BJ (cell line): Measurements from ENCODE around the gene SRI. TPM values are rescaled to one million over a fixed set of nuclear protein-coding genes. Genes with fewer than 3 reads are reported as not detected.

Experiments
- CTCF ChIA-PET: fragments of 350-600 bp; formaldehyde crosslinking; extraction: SDS; loops from one replicate; lab custom pipeline; 2021; ENCODE audit warnings: antibody characterized with exemption, inconsistent platforms; lab: Yijun Ruan, JAX
- POLR2A ChIA-PET: fragments of 300-600 bp; sonication (Branson Sonifier 250); formaldehyde crosslinking; extraction: SDS; loops from one replicate; lab custom pipeline; 2021; ENCODE audit warnings: antibody characterized with exemption; lab: Charles Lee
- DNase-seq: peaks from one replicate; pipeline ENCODE4 v3.0.0-alpha.2; 2011; ENCODE audit warnings: low read depth
- H3K27me3 ChIP-seq: 2 replicates; pipeline ENCODE4 v1.6.0; 2011; ENCODE audit warnings: low read length; ENCODE audit not compliant: control insufficient read depth, insufficient read depth
- H3K36me3 ChIP-seq: 2 replicates; pipeline ENCODE4 v1.5.1; 2011; ENCODE audit warnings: low read length; ENCODE audit not compliant: control insufficient read depth, insufficient read depth
- H3K4me3 ChIP-seq: 2 replicates; pipeline ENCODE4 v1.5.1; 2011; ENCODE audit warnings: low read depth, mild to moderate bottlenecking, control low read depth, low read length
- polyA plus RNA-seq: library from polyadenylated mRNA; depleted of rRNA; stranded (reverse); fragments of >200 nt; gene quantifications from 2 replicates; pipeline ENCODE4 v1.2.3, GENCODE V29; 2011; rRNA removed
- TF ChIP-seq, protein P1 (sequence below): IDR thresholded peaks from 2 replicates; pipeline ENCODE4 v1.5.1; 2011; ENCODE audit warnings: low read depth, mild to moderate bottlenecking, control low read depth, inconsistent platforms, low read length, moderate library complexity; ENCODE audit not compliant: insufficient read depth

The SRI gene
- polyA plus RNA-seq, 1 experiment: 61.8 TPM

DNA sequence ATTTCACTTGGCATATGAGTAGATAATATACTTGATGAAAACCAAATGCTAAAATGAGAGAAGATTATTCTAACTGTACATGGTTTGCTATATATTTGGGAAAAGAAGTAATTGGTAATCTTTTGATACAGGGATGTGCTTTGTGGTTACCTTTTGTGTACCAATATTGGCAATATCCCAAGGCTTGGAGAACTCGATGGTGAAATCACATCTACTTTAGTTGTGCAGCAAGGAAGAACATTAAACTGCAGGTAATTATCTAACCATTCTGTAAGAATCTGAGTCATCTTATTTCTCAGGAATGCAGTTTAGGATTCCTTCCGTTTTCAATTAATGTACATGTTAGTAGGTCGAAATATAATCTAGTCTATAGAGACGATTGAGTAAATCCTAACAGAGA, 64.1 kb downstream of the SRI start:
- CTCF ChIA-PET: no interaction called here
- H3K4me3 ChIP-seq: no peak overlapping the region
- TF ChIP-seq, protein P1, sequence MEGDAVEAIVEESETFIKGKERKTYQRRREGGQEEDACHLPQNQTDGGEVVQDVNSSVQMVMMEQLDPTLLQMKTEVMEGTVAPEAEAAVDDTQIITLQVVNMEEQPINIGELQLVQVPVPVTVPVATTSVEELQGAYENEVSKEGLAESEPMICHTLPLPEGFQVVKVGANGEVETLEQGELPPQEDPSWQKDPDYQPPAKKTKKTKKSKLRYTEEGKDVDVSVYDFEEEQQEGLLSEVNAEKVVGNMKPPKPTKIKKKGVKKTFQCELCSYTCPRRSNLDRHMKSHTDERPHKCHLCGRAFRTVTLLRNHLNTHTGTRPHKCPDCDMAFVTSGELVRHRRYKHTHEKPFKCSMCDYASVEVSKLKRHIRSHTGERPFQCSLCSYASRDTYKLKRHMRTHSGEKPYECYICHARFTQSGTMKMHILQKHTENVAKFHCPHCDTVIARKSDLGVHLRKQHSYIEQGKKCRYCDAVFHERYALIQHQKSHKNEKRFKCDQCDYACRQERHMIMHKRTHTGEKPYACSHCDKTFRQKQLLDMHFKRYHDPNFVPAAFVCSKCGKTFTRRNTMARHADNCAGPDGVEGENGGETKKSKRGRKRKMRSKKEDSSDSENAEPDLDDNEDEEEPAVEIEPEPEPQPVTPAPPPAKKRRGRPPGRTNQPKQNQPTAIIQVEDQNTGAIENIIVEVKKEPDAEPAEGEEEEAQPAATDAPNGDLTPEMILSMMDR: no peak

More for the DNA sequence above, 64.1 kb downstream of the SRI start:
- no peaks in the 10 kb centered on the region for H3K27me3 ChIP-seq
- no peaks in the 10 kb centered on the region for H3K36me3 ChIP-seq
- POLR2A ChIA-PET: no interaction called here
- DNase-seq: no peak

Other genes with a start within 250 kb of the SRI start
- gene STEAP4, start 86.9 kb upstream of the SRI start, polyA plus RNA-seq: not detected in 2 replicates